Measurements from ENCODE around the gene TREML4. TPM values are rescaled to one million over a fixed set of nuclear protein-coding genes. Genes with fewer than 3 reads are reported as not detected.
"Not testable (repeated sequence)": the region's sequence is repeated elsewhere in the genome, so short reads cannot be mapped to it uniquely, and the experiment has no call there.

The TREML4 gene
- total RNA-seq, 1 donor from 2014 or later = not detected

DNA sequence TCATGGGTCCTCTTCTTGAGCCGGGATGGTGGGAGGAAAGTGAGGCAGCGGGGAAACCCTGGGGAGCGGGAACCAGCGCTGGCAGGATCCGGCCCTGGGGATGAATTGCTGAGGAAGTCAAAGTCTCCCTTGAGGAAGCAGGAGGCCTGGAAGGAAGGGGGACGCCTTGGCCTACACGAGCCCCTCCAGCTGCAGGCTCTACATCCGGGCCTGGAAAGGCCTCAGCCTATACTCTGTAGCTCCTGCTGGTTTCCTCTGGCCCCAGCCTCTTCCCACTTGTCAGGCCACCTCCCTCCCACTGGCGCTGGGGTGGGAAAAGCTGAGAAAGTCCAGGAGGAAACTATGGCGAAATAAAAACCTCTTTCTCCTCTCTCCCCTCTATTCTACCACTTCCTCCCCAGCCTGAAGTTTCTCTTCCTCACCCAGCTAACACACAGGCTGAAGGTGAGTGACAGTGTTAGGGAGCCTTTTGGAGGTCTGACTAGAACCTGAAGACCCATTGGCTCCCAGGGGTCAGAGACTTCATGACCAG is 42.1 kb upstream of the TREML4 start:
- no peaks in the 10 kb centered on the region for H3K27me3 ChIP-seq (ENCODE audit: control insufficient read depth, insufficient read depth, low read length)

DNA sequence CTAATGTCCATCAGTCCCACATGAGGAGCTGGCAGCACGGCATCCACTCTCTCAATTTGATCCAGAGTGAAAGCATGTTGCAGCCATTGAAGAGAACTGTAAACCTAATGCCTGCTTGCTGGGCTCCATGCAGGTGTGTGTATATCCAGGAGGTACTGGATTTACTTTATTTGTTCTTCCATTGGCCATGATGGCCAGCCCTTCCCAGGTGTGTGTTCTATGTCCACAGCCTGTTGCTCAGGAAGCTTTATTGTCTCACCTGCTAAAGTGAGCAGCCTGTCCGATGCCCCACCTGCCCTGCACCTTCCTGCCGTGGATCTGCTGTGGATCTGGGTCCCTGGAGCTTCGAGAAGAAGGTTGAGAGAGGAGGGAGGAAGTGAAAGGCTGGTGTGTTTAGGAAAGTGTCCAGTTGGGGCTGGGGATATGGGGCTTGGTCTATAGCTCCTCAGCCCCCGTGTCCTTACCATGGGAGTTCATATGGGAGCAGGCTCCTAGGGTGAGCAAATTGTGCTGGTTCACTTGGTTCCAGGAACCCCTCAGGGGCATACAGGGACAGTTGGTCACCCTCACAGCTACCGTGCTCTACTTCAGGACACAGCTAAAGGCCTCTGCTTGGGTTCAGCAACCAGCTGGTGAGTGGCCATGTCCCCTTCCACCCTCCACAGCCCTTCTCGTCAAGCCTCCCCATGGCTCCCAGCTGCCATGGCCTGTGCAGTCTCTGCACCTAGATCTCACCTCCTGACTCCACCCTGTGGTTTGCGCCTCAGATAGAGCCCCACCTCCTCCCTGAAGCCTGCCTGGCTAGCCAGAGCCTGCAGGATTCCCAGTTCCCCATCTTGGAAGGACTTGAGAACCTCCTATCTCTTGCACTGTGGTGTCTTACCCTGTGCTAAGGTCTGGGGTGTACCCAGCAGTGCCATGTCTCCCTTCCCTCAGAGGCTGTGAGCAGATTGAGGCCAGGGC is 39.9 kb upstream of the TREML4 start:
- peaks cover 2% of the 10 kb centered on the region for H3K27me3 ChIP-seq (ENCODE audit: control insufficient read depth, insufficient read depth, low read length)
- H3K36me3 ChIP-seq (ENCODE audit: control insufficient read depth, insufficient read depth, low read length) = no peaks in the 10 kb centered on the region
- TF ChIP-seq, protein P1, sequence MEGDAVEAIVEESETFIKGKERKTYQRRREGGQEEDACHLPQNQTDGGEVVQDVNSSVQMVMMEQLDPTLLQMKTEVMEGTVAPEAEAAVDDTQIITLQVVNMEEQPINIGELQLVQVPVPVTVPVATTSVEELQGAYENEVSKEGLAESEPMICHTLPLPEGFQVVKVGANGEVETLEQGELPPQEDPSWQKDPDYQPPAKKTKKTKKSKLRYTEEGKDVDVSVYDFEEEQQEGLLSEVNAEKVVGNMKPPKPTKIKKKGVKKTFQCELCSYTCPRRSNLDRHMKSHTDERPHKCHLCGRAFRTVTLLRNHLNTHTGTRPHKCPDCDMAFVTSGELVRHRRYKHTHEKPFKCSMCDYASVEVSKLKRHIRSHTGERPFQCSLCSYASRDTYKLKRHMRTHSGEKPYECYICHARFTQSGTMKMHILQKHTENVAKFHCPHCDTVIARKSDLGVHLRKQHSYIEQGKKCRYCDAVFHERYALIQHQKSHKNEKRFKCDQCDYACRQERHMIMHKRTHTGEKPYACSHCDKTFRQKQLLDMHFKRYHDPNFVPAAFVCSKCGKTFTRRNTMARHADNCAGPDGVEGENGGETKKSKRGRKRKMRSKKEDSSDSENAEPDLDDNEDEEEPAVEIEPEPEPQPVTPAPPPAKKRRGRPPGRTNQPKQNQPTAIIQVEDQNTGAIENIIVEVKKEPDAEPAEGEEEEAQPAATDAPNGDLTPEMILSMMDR (IDR thresholded peaks at IDR 0.05; ENCODE audit: insufficient read depth, low read length, poor library complexity, severe bottlenecking) = no peak
- no peak overlapping the region for H3K4me3 ChIP-seq (ENCODE audit: low read depth, low read length)
- no peak for DNase-seq (ENCODE audit: low read depth)

More for the DNA sequence above, 42.1 kb upstream of the TREML4 start:
- H3K4me3 ChIP-seq (ENCODE audit: low read depth, low read length) = no peak overlapping the region
- no peak for DNase-seq (ENCODE audit: low read depth)
- no peaks in the 10 kb centered on the region for H3K36me3 ChIP-seq (ENCODE audit: control insufficient read depth, insufficient read depth, low read length)
- TF ChIP-seq, protein P1 (IDR thresholded peaks at IDR 0.05; ENCODE audit: insufficient read depth, low read length, poor library complexity, severe bottlenecking) = no peak

DNA sequence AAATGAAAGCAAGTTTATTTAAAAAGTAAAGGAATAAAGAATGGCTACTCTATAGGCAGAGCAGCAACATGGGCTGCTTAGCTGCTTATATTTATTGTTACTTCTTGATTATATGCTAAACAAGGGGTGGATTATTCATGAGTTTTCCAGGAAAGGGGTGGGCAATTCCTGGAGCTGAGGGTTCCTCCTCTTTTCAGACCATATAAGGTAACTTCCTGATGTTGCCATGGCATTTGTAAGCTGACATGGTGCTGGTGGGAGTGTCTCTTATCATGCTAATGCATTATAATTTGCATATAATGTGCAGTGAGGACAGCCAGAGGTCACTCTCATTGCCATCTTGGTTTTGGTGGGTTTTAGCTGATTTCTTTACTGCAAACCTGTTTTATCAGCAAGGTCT is 39.1 kb upstream of the TREML4 start:
- not testable (repeated sequence) for DNase-seq (ENCODE audit: low read depth); H3K27me3 ChIP-seq (ENCODE audit: control insufficient read depth, insufficient read depth, low read length); H3K4me3 ChIP-seq (ENCODE audit: low read depth, low read length); H3K36me3 ChIP-seq (ENCODE audit: control insufficient read depth, insufficient read depth, low read length)

DNA sequence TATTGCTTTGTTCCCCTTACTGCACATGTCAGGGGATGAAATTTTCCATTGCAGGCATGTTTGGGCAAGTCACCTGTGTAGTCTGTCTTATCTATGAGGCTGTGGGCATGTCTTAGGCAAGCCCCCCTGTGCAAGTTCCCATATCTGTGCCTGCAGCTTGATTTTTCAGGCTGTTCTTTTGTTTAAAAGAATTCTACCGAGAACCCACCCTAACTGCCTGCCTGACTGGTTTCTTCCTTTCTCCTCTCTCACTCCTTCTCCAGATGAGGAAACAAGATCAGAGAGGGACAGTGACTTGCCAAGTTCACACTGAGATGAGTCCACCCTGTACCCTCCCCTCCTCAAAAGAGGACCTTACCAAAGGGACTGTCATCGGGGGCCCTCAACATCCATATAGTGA is 38.2 kb upstream of the TREML4 start:
- no peak for DNase-seq (ENCODE audit: low read depth)
- Histone ChIP-seq H3K36me3 (ENCODE audit: control insufficient read depth, insufficient read depth, low read length) (no peaks in the 10 kb centered on the region), H3K4me3 (ENCODE audit: low read depth, low read length) (no peak overlapping the region), H3K27me3 (ENCODE audit: control insufficient read depth, insufficient read depth, low read length) (peaks cover 2% of the 10 kb centered on the region)
- TF ChIP-seq, protein P1 (IDR thresholded peaks at IDR 0.05; ENCODE audit: insufficient read depth, low read length, poor library complexity, severe bottlenecking) = no peak

DNA sequence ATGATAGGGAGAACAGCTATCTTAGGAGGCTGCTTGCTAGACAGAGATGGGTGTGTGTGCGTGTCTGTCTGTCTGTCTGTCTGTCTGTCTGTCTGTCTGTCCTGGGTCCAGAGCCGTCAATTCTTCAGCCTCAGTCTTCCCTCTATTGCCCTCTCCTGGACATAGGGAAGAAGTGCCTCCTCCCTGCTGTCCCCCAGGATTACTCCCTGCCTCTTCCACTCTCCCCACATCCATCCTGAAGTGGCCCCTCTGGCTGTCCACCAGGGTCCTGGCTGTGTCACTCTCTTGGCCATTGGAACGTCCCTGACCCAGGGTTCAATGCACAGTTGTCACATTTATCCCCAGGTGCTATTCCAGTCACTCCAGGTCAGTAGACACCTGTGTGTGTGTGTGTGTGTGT is 37.4 kb upstream of the TREML4 start:
- TF ChIP-seq, protein P1 (IDR thresholded peaks at IDR 0.05; ENCODE audit: insufficient read depth, low read length, poor library complexity, severe bottlenecking) = no peak
- Histone ChIP-seq H3K4me3 (ENCODE audit: low read depth, low read length) (no peak overlapping the region), H3K27me3 (ENCODE audit: control insufficient read depth, insufficient read depth, low read length) (peaks cover 2% of the 10 kb centered on the region), H3K36me3 (ENCODE audit: control insufficient read depth, insufficient read depth, low read length) (no peaks in the 10 kb centered on the region)
- no peak for DNase-seq (ENCODE audit: low read depth)

DNA sequence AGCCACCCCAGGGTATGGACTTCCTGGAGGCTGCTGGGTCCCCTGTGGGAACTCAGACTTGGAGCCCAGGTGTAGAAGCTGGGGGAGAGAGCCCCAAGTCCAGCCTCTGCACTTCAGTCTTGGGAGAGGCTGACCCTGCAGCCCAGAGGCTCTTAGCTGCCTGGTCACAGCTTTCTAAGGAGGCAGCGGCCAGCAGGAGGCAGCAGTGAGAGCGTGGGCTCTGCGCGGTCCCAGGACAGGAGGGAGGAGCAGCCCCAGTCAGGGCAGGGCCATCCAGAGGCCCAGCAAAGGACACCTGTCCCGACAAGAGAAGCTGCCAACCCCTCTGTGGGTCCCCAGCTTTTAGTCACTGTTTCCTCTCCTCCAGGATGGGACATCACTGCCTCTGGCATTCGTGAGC is 36.6 kb upstream of the TREML4 start:
- DNase-seq (ENCODE audit: low read depth) = no peak
- Histone ChIP-seq H3K4me3 (ENCODE audit: low read depth, low read length) (no peak overlapping the region), H3K36me3 (ENCODE audit: control insufficient read depth, insufficient read depth, low read length) (no peaks in the 10 kb centered on the region), H3K27me3 (ENCODE audit: control insufficient read depth, insufficient read depth, low read length) (peaks cover 2% of the 10 kb centered on the region)
- TF ChIP-seq, protein P1 (IDR thresholded peaks at IDR 0.05; ENCODE audit: insufficient read depth, low read length, poor library complexity, severe bottlenecking) = peak; percentile 18

All from kidney epithelial cell (primary cell).